Medulla oblongata (tissue), 1 donor: ENCODE data around the gene CNTNAP2.
"Not testable (repeated sequence)": the region's sequence is repeated elsewhere in the genome, so short reads cannot be mapped to it uniquely, and the experiment has no call there.

Source experiments
- DNase-seq: peaks from one replicate; pipeline ENCODE4 v3.0.0-alpha.2; 2015; ENCODE audit errors: extremely low spot score

The CNTNAP2 gene

DNA sequence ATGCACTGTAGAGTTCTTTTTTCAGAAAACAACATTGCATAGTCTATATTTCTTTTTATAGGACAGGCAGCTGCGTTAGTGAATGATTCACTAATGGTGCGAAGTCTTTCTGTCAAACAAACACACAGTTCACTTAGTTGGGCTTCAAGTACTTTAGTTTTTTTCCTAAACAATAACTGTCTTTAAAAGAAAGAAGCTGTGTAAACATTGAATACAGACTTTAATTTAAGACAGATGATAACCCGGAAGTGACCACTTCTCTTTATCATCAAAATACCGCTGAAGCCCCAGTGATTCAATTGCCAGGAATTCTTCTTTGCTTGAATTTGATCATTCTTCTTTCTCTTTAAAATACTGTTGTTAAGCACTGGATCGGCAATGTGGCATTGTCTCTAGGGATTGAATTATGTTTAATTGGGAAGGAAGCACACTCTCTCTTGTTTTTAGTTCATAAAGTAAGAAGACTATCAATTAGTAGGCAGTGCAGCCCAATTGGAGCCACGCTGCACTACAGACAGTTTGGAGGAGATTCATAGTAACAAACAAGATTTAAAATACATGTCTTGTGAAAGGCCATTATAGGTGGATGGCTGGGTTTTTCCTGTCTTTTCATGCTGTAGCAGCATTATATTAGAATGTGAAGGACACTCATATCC is 30.4 kb downstream of the CNTNAP2 start:
- no peak for DNase-seq

GRCh38 chr7:146150153-146150552 is 33.6 kb downstream of the CNTNAP2 start:
- no peak for DNase-seq

DNA sequence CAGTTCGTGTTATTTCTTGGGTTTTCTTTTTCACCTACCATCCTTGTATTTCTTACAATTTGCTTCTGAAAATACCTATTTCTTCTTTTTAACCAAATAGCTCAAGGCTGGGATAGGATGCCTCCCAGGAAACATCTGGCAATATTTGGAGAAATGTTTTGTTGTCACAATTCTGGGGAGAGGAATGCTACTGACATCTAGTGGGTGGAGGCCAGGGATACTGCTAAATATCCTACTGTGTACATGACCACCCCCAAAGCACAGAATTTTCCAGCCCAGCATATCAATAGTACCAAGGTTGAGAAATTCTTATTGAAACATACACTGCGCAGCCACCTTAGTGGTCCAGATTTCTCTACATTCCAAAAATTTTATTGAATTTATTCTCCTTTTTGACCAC is 55.5 kb downstream of the CNTNAP2 start:
- no peak for DNase-seq

DNA sequence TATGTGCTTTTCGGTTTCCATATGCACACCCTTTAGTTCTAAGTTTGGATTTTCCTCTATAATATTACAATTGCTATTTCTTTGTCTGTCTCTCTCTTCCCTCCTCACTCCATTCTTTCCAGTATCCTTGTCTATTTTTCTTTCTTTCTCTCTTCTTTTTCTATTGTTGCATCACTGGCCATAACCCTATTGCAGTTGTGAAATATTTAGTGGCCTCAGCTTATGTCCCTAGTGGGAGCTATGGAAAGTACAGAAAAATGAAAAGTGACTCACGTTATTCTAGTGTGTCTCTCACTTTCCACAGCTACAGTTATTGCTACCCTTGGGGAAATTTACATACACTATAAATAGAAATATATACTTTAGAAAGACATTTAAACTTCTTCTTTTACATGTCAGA is 59.1 kb downstream of the CNTNAP2 start:
- no peak for DNase-seq

GRCh38 chr7:146176860-146177259 is 60.3 kb downstream of the CNTNAP2 start:
- DNase-seq: peak; percentile 6

DNA sequence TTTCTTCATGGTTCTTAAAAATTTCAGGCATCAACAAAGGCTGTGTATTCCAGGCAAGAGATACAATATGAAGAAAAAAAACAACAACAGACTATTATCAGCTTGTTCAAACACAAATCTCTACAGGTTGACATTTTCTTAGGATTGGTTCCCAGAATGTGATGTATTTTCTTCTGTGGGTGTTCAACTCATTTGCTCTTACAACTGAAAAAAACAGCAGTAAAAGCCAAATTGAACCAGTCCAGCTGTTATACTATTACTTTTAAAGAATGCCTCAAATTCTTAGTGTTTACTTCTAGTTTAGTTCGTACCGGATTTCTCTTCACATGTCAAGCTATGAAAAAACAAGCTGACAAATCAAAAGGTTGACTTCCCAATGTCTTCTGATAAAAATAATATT is 60.7 kb downstream of the CNTNAP2 start:
- DNase-seq: no peak

DNA sequence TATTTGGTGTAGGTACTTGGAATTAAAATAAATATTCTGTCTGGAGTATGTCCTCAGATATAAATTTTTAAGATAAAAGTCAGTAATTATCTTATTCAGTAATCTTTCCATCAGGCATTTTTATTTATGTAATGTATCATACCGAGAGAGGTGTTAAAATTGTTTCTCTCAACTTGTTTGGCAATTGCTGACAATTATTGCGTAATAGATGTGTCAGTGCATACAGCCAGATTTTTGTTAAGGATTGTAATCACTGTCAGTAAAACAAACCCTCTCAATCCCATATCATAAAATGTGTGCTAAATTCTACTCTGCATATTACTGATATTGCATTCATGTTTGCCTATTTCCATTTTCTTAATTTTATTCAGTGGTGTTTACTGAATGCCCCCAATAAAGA is 69.2 kb downstream of the CNTNAP2 start:
- DNase-seq: no peak

DNA sequence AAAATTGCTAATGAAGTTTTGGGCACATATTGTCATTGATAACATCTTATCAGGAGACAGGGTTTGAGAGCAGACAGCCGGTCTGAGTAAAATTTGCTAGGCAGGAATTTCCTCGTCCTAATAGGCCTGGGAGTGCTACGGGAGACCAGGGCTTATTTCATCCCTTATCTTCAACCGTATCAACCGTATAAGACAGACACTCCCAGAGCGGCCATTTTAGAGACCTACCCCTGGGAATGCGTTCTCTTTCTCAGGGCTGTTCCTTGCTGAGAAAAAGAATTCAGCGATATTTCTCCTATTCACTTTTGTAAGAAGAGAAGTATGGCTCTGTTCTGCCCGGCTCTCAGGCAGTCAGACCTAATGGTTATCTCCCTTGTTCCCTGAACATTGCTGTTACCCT is 74.8 kb downstream of the CNTNAP2 start:
- DNase-seq: not testable (repeated sequence)

- DNase-seq: no peak
Observed at GRCh38 chr7:146201945-146202344, 85.3 kb downstream of the CNTNAP2 start.

GRCh38 chr7:146206270-146206669 is 89.7 kb downstream of the CNTNAP2 start:
- DNase-seq: no peak

DNA sequence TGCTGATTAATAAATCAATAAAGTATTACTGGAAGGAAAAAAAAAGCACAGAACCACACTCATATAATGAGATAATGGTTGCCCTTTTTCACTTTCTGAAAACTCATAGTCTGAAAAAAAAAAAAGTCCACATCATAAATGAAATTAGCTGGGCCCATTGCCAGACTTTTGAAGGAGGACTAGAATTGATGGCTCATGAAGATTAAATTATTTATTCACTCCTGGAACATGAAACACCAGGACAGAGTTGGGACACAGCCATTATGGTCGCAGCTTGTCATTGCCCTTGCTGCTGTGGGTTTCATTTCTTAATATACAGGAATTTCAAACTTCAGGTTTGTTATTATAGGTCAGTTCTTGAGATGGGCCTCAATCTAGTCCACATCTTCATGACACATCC is 91.9 kb downstream of the CNTNAP2 start:
- no peak for DNase-seq

DNA sequence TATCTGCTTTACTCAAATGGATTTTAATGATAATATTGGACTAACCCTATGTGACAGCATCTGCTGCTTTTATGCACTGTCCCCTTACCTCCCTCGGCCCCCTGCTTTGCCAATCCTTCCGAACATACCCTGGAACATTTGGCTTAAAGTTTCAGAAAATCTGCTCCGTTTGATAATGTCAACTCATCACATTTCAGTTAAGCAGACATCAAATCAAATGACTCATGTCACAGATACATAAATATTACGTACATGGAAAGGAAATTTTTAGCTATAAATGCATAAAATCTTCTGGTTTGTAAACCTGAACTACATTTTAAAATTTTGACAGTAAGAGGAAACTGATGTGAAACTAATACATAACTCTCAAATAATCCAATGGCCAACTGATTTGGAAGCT is 98.2 kb downstream of the CNTNAP2 start:
- DNase-seq: no peak

DNA sequence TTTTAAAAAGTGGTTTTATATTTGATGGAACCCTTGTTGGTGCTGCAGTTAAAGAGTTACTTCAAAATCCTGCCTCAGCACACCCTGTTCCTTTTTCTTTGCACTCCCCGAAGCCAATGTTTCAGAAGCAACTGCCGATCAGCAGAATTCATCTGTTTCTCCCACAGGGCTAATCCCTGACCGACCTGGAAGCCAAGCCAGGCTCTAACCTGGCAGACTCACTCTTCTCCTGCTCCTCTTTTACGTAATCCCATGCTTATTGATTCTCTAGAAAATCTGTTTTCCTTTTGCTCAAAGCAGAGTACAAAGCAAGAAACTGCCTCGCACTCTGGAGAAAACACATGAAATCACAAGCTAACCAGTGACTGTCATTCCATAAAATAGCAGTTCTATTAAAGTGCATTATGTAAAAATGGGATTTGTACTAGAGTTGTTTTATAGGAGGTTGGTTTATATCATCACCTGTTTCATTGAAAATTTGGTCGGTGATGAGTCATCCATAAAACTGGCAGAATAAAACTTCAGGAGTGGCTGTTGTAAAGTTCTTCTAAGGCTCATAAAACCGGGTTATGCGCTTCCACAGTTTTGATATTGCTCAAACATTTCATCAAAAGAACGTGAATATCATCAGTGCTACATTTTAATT is 99.9 kb downstream of the CNTNAP2 start:
- no peak for DNase-seq

DNA sequence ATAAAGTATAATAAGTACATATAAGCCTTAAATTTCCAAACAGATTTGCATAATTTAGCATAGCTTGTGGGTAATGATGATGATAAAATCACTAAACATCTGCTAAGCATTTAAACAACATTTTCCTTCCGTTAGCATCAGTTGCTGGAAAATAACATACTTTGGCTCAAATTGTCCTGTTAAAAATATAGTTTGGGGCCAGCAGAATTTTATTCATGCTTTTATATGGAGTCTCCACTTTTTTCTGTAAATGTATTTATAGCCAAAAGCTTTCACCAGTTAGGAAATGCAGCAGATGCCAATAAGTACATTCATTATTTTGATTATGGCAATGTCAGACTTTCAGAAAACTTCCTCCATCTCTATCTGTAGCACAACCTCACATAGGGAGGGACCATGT is 107.2 kb downstream of the CNTNAP2 start:
- DNase-seq: no peak

DNA sequence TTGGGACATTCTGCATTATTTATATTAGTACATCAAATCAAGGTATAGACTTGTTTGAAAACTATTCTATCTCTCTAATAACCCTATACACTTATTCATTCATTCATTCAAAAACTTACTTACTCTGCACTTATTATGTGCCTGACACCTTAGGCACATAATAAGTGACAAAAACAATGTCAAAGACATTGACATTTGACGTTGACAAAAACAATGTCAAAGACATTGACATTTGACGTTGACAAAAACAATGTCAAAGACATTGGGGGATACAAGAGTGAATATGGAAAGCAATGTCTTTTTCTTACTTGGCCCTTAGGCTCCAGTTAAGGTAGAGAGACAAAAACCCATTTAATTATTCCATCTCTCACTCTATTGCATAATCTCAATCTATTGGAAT is 116.0 kb downstream of the CNTNAP2 start:
- no peak for DNase-seq

GRCh38 chr7:146235195-146235594 is 118.6 kb downstream of the CNTNAP2 start:
- peak; percentile 58 for DNase-seq

DNA sequence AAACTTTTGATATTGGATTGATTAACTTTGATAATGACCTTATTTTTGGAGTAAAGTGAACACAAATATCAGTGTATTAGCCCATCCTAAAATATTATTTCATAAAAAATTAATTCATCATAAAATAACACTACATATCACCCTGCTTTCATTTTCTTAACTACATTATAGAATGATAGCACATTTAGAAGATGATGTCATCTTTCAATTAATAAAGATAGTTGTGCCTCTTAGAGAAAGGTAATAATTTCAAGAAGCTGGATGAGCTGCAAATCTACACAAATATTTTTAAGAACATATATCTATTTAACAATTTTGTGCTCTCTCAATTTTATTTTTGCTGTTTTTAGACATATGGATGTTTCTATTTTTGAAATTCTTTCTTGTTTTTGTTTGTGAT is 126.1 kb downstream of the CNTNAP2 start:
- no peak for DNase-seq

DNA sequence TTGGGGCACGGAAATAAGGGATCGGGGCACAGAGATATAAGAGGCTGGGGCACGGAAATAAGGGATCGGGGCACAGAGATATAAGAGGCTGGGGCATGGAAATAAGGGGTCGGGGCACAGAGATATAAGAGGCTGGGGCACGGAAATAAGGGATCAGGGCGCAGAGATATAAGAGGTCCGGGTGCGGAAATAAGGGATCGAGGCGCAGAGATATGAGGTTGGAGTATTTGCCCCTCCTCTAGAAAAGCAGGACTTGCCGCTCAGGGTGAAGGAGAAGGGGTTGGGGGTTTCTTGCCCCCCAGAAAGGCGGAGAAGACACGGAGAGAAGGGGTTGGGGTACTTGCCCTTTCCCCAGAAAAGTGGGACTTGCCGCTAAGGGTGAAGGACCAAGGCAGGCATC is 131.4 kb downstream of the CNTNAP2 start:
- not testable (repeated sequence) for DNase-seq

- DNase-seq: not testable (repeated sequence)
Observed at GRCh38 chr7:146248744-146249143, 132.1 kb downstream of the CNTNAP2 start.

DNA sequence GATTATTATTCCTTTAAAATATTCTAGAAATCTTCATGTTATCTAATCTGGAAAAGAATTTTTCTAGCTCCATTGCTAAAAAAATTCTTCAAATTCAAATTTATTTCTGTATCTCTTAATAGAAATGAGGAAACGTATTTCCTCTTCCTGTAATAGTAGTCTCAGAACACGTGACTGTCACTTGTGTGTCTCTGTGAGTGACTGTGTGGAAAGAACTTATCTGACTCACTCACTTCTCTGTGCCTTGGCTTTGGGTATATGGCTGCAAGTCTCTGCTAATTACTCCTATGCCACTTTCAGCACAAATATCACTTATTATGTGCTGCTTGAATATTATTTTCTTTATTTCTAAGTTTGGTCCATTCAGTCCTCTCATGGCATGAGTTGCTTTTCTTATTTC is 132.7 kb downstream of the CNTNAP2 start:
- DNase-seq: no peak

DNA sequence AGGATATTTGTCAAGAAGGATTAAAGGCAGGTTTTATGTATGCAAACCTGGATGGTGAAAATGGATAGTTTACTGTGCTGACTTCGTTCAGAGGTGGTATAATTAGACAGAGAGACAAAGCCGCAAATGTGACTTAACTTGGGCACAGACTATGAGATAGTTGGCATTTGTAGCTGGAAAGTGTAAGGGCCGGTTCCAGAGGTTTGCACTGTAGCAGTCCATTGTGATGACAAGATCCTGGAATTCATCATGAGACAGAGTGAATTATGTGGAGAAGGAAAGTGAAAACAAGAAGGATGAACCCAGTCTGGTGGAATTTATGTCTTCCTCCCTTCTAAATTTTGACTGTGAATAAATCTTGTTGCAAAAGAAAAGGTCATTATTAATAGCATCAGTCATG is 139.0 kb downstream of the CNTNAP2 start:
- no peak for DNase-seq

DNA sequence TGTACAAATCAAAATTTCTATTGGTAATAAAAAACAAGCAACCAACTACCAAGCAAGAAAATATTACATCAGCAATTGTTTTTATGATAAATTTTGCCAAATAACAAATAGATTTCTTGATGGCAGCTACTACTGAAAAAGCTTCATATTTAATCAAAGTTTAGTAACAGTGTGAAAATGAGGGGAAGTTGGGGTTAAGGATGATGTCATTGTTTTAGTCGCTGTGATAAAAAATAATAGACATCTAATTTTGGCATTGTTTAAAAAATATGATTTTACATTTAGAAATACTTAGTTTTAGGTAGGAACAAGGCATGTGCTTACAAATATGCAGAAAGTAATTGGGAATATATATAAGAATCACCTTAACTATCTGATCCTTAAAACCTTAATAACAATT is 145.9 kb downstream of the CNTNAP2 start:
- no peak for DNase-seq

DNA sequence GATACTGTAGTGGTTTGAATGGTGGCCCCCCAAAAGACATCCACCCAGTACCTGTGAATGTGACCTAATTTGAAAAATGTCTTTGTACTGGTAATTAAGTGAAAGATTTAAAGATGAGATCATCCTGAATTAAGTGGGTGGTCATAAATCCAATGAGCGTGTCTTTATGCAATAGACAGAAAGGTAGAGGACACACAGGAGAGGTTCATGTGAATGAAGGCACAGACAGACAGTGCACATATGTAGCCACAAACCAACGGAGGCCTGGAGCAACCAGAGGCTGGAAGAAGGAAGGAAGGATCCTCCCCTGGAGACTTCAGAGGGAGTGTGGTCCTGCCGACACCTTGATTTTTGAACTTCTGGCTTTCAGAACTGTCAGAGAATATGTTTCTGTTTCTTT is 160.3 kb downstream of the CNTNAP2 start:
- DNase-seq: no peak

DNA sequence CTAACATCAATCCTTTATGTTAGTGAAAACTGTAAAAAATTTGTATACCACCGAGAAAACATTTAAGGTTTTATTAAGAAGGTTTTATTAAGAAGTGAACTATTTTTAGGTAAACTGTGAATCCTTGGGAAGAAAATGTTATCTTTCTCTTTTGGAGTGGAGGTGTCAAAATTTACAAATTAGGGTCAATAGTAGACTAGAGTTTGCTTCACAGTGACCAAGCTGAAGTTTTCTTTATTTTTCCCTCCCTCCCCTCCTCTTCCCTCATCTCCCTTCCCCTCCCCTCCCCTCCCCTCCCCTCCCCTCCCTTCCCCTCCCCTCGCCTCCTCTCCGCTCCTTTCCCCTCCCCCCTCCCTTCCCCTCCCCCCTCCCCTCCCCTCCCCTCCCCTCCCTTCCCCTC is 168.8 kb downstream of the CNTNAP2 start:
- no peak for DNase-seq
